Spinal cord (tissue), 10 donors: ENCODE measurements around the gene PAPOLG. TPM values are rescaled to one million over a fixed set of nuclear protein-coding genes. Genes with fewer than 3 reads are reported as not detected.
A peak's percentile ranks its signal among the peaks of the same experiment; 100 is the strongest.

Experiments
- DNase-seq, 6 donors: peaks; one replicate each; pipeline versions ENCODE4 v3.0.0 to v3.0.0-alpha.2; 2013 to 2015; ENCODE audit warnings: low spot score in 6 of 6, low read depth in 4 of 6
- H3K27ac ChIP-seq: one replicate; pipeline ENCODE4 v1.5.1; 2013; ENCODE audit warnings: low read depth, low read length, control low read depth
- H3K27me3 ChIP-seq: one replicate; pipeline ENCODE4 v1.6.1; 2013; ENCODE audit warnings: low read length; ENCODE audit not compliant: control insufficient read depth, insufficient read depth
- H3K36me3 ChIP-seq: one replicate; pipeline ENCODE4 v1.6.1; 2013; ENCODE audit warnings: low read length; ENCODE audit not compliant: control insufficient read depth, insufficient read depth
- H3K4me1 ChIP-seq: one replicate; pipeline ENCODE4 v1.6.1; 2013; ENCODE audit warnings: low read length; ENCODE audit not compliant: control insufficient read depth, insufficient read depth
- H3K4me3 ChIP-seq: one replicate; pipeline ENCODE4 v1.5.1; 2013; ENCODE audit warnings: low read depth, low read length, control low read depth
- H3K9me3 ChIP-seq: one replicate; pipeline ENCODE4 v1.6.1; 2013; ENCODE audit warnings: low read length; ENCODE audit not compliant: control insufficient read depth, insufficient read depth
- WGBS: methylation state at CpG from one replicate; pipeline ENCODE4 v1.1.5; 2013; ENCODE audit warnings: missing lambda C conversion rate; ENCODE audit not compliant: insufficient coverage; 5-methylcytosine and 5-hydroxymethylcytosine counted together
- polyA plus RNA-seq, 2 donors: library from polyadenylated mRNA; unstranded; fragments of 120-200 nt; gene quantifications; one replicate each; pipeline ENCODE4 v1.2.1, GENCODE V29; 2013; ENCODE audit not compliant: insufficient read length in 2 of 2
- total RNA-seq, 2 donors: library from RNA; depleted of rRNA in 1 of 2; stranded (reverse); fragments of 120-200 nt in 1 of 2; fragments of >200 nt in 1 of 2; gene quantifications; one replicate each; pipeline versions ENCODE4 v1.2.3 to v1.2.4, GENCODE V29; 2013 to 2014
- donor health status: healthy.

PAPOLG gene
- total and polyA plus RNA-seq, 4 donors = 18.2 to 31.6 (median 20.5) TPM

GRCh38 chr2:60735496-60736250, 20.4 kb upstream of the PAPOLG start:
- under 1% methylated on average over 39 of the region's 46 CpGs for WGBS
- Histone ChIP-seq H3K4me3 (no peak overlapping the region), H3K9me3 (no peaks in the 10 kb centered on the region), H3K4me1 (no peaks in the 10 kb centered on the region), H3K36me3 (no peaks in the 10 kb centered on the region), H3K27me3 (peaks cover 8% of the 10 kb centered on the region), H3K27ac (no peak overlapping the region)
- peak in 2 of 6 donors; percentile 29 to 42 for DNase-seq

- Histone ChIP-seq H3K27me3 (peaks cover 8% of the 10 kb centered on the region), H3K36me3 (no peaks in the 10 kb centered on the region), H3K4me3 (no peak overlapping the region), H3K4me1 (no peaks in the 10 kb centered on the region), H3K9me3 (no peaks in the 10 kb centered on the region), H3K27ac (no peak overlapping the region)
- no peak for DNase-seq
- WGBS = 92% methylated on average over 1 of the region's 3 CpGs
These were observed 17.4 kb upstream of the PAPOLG start for GRCh38 chr2:60738679-60739078.

- Histone ChIP-seq H3K36me3 (no peaks in the 10 kb centered on the region), H3K9me3 (no peaks in the 10 kb centered on the region), H3K27ac (no peak overlapping the region), H3K4me3 (no peak overlapping the region), H3K4me1 (no peaks in the 10 kb centered on the region), H3K27me3 (peaks cover 8% of the 10 kb centered on the region)
- WGBS = 91% methylated on average over 4 of the region's 6 CpGs
- no peak for DNase-seq
These were observed 16.9 kb upstream of the PAPOLG start for GRCh38 chr2:60739156-60739555.

- no peak for DNase-seq
- Histone ChIP-seq H3K36me3 (no peaks in the 10 kb centered on the region), H3K27me3 (peaks cover 3% of the 10 kb centered on the region), H3K4me1 (no peaks in the 10 kb centered on the region), H3K4me3 (no peak overlapping the region), H3K9me3 (no peaks in the 10 kb centered on the region), H3K27ac (no peak overlapping the region)
- WGBS = 82% methylated on average over 7 of the region's 11 CpGs
These were observed 14.5 kb upstream of the PAPOLG start for GRCh38 chr2:60741576-60741975.

- 46% methylated on average over 2 of the region's 4 CpGs for WGBS
- Histone ChIP-seq H3K27me3 (peaks cover 3% of the 10 kb centered on the region), H3K4me3 (no peak overlapping the region), H3K4me1 (no peaks in the 10 kb centered on the region), H3K9me3 (no peaks in the 10 kb centered on the region), H3K36me3 (no peaks in the 10 kb centered on the region), H3K27ac (no peak overlapping the region)
- DNase-seq = peak in 1 of 6 donors; percentile 61
These were observed 13.6 kb upstream of the PAPOLG start for GRCh38 chr2:60742419-60742818.

GRCh38 chr2:60745330-60745729, 10.7 kb upstream of the PAPOLG start:
- no peak for DNase-seq
- 91% methylated on average over 5 of the region's 5 CpGs for WGBS
- Histone ChIP-seq H3K36me3 (no peaks in the 10 kb centered on the region), H3K4me3 (no peak overlapping the region), H3K9me3 (no peaks in the 10 kb centered on the region), H3K27ac (no peak overlapping the region), H3K27me3 (no peaks in the 10 kb centered on the region), H3K4me1 (no peaks in the 10 kb centered on the region)

- no peaks in the 10 kb centered on the region for H3K9me3 ChIP-seq
- 71% methylated on average over 6 of the region's 7 CpGs for WGBS
- no peak overlapping the region for H3K27ac ChIP-seq
- no peaks in the 10 kb centered on the region for H3K4me1 ChIP-seq
- no peak for DNase-seq
- no peaks in the 10 kb centered on the region for H3K36me3 ChIP-seq
- no peak overlapping the region for H3K4me3 ChIP-seq
- H3K27me3 ChIP-seq = no peaks in the 10 kb centered on the region
These were observed 10.3 kb upstream of the PAPOLG start for GRCh38 chr2:60745761-60746160.

GRCh38 chr2:60746318-60746717, 9.8 kb upstream of the PAPOLG start:
- no peaks in the 10 kb centered on the region for H3K4me1 ChIP-seq
- H3K9me3 ChIP-seq = no peaks in the 10 kb centered on the region
- WGBS = 54% methylated on average over 6 of the region's 8 CpGs
- no peak overlapping the region for H3K4me3 ChIP-seq
- H3K27me3 ChIP-seq = no peaks in the 10 kb centered on the region
- DNase-seq = peak in 2 of 6 donors; percentile 25 to 31
- no peaks in the 10 kb centered on the region for H3K36me3 ChIP-seq
- H3K27ac ChIP-seq = no peak overlapping the region

- peaks cover 22% of the 10 kb centered on the region for H3K36me3 ChIP-seq
- H3K4me1 ChIP-seq = peaks cover 4% of the 10 kb centered on the region
- no peaks in the 10 kb centered on the region for H3K9me3 ChIP-seq
- H3K27ac ChIP-seq = no peak overlapping the region
- WGBS = no CpG with 5 or more reads among the region's 1 CpG
- peak in 2 of 6 donors; percentile 72 for DNase-seq
- no peak overlapping the region for H3K4me3 ChIP-seq
- H3K27me3 ChIP-seq = no peaks in the 10 kb centered on the region
These were observed 3.6 kb downstream of the PAPOLG start for GRCh38 chr2:60759654-60760053.
